Gastrocnemius medialis (tissue), 4 donors: ENCODE data around the gene BOLA1.

Experiments
- CTCF ChIP-seq, 5 experiments: fragments of 450-650 bp in 3 of 5; fragments of 200-600 bp in 2 of 5; sonication (generic) in 2 of 5; IDR thresholded peaks in 4 of 5; conservative IDR thresholded peaks in 1 of 5; 1 replicate in 4 of 5; 2 replicates in 1 of 5; pipeline ENCODE4 v1.5.1; 2016 to 2019; ENCODE audit warnings: antibody characterized with exemption in 5 of 5, mild to moderate bottlenecking in 3 of 5, moderate library complexity in 3 of 5
- POLR2A ChIP-seq, 2 donors: fragments of 450-650 bp; IDR thresholded peaks; one replicate each; pipeline ENCODE4 v1.6.1; 2017; ENCODE audit warnings: antibody characterized with exemption in 2 of 2, mild to moderate bottlenecking in 2 of 2, moderate library complexity in 2 of 2

- TF ChIP-seq CTCF (IDR thresholded peaks at IDR 0.05 in 4 of 5, conservative IDR thresholded peaks at IDR 0.05 in 1 of 5) (no peak), POLR2A (IDR thresholded peaks at IDR 0.05) (no peak)
These were observed 17.5 kb downstream of the BOLA1 start for GRCh38 chr1:149916898-149917252.
